ENCODE results near the gene TRAPPC13.

- TF ChIP-seq CTCF (IDR thresholded peaks at IDR 0.05; ENCODE audit: low read depth, low read length, poor library complexity, severe bottlenecking) (no peak), EZH2phosphoT487 (IDR thresholded peaks at IDR 0.05; ENCODE audit: borderline replicate concordance, low read length) (no peak)
Observed at GRCh38 chr5:65674749-65675148, 49.9 kb downstream of the TRAPPC13 start.
